Liver (tissue), 9 donors: ENCODE data around the gene ZNF778. TPM values are rescaled to one million over a fixed set of nuclear protein-coding genes. Genes with fewer than 3 reads are reported as not detected.

Experiments used
- DNase-seq: peaks from one replicate; pipeline ENCODE4 v3.0.0-alpha.2; 2017; ENCODE audit warnings: low spot score
- H3K27ac ChIP-seq, 2 donors: one replicate each; pipeline ENCODE4 v1.7.0; 2013; ENCODE audit warnings: inconsistent platforms in 2 of 2, low read length in 2 of 2, control low read depth in 1 of 2, low read depth in 1 of 2, mild to moderate bottlenecking in 1 of 2
- H3K27me3 ChIP-seq, 4 donors: one replicate each; pipeline versions ENCODE4 v1.6.1 to v1.7.0; 2013; ENCODE audit warnings: low read length in 3 of 4, inconsistent platforms in 1 of 4, mild to moderate bottlenecking in 1 of 4, moderate library complexity in 1 of 4; ENCODE audit not compliant: control insufficient read depth in 4 of 4, insufficient read depth in 4 of 4
- H3K36me3 ChIP-seq, 4 donors: one replicate each; pipeline versions ENCODE4 v1.6.1 to v1.7.0; 2013; ENCODE audit warnings: low read length in 3 of 4, mild to moderate bottlenecking in 3 of 4, low read depth in 1 of 4, moderate library complexity in 1 of 4; ENCODE audit not compliant: control insufficient read depth in 4 of 4, insufficient read depth in 3 of 4
- H3K4me1 ChIP-seq, 4 donors: one replicate each; pipeline versions ENCODE4 v1.6.1 to v1.7.0; 2013; ENCODE audit warnings: low read length in 3 of 4, mild to moderate bottlenecking in 3 of 4, moderate library complexity in 1 of 4; ENCODE audit not compliant: control insufficient read depth in 4 of 4, insufficient read depth in 4 of 4
- H3K4me3 ChIP-seq, 3 donors: one replicate each; pipeline versions ENCODE4 v1.6.1 to v1.7.0; 2013; ENCODE audit warnings: low read length in 3 of 3, control low read depth in 1 of 3, low read depth in 1 of 3, mild to moderate bottlenecking in 1 of 3
- H3K9ac ChIP-seq, 2 donors: one replicate each; pipeline ENCODE4 v1.7.0; 2013; ENCODE audit warnings: low read length in 2 of 2, mild to moderate bottlenecking in 2 of 2, moderate library complexity in 2 of 2, control low read depth in 1 of 2, low read depth in 1 of 2
- H3K9me3 ChIP-seq, 4 donors: one replicate each; pipeline versions ENCODE4 v1.6.1 to v1.7.0; 2013; ENCODE audit warnings: low read length in 3 of 4; ENCODE audit not compliant: control insufficient read depth in 4 of 4
- ATF3 ChIP-seq: IDR thresholded peaks from 2 replicates; pipeline ENCODE4 v1.6.1; 2016; ENCODE audit warnings: antibody characterized with exemption
- EGR1 ChIP-seq, 2 donors: IDR thresholded peaks; 2 replicates each; pipeline ENCODE4 v1.6.1; 2016 to 2018; ENCODE audit warnings: antibody characterized with exemption in 2 of 2, low read depth in 2 of 2
- FOXA1 ChIP-seq: IDR thresholded peaks from 2 replicates; pipeline ENCODE4 v1.6.1; 2016; ENCODE audit warnings: antibody characterized with exemption
- FOXA2 ChIP-seq: IDR thresholded peaks from 2 replicates; pipeline ENCODE4 v1.6.1; 2016; ENCODE audit warnings: antibody characterized with exemption
- GABPA ChIP-seq, 2 donors: IDR thresholded peaks in 1 of 2; conservative IDR thresholded peaks in 1 of 2; 2 replicates each; pipeline ENCODE4 v1.6.1; 2016; ENCODE audit warnings: antibody characterized with exemption in 2 of 2, mild to moderate bottlenecking in 1 of 2, moderate library complexity in 1 of 2
- HNF4G ChIP-seq: IDR thresholded peaks from 2 replicates; pipeline ENCODE4 v1.6.1; 2016; ENCODE audit warnings: antibody characterized with exemption
- MAX ChIP-seq: IDR thresholded peaks from 2 replicates; pipeline ENCODE4 v1.6.1; 2016; ENCODE audit warnings: antibody characterized with exemption
- RAD21 ChIP-seq, 2 donors: IDR thresholded peaks; 2 replicates each; pipeline ENCODE4 v1.6.1; 2016; ENCODE audit warnings: antibody characterized with exemption in 2 of 2, mild to moderate bottlenecking in 2 of 2
- RXRA ChIP-seq, 2 donors: IDR thresholded peaks; 2 replicates each; pipeline ENCODE4 v1.6.1; 2017 to 2018; ENCODE audit warnings: antibody characterized with exemption in 2 of 2, mild to moderate bottlenecking in 1 of 2
- SP1 ChIP-seq: IDR thresholded peaks from 2 replicates; pipeline ENCODE4 v1.6.1; 2018; ENCODE audit warnings: antibody characterized with exemption, mild to moderate bottlenecking
- ZBTB33 ChIP-seq: IDR thresholded peaks from 2 replicates; pipeline ENCODE4 v1.6.1; 2016; ENCODE audit warnings: antibody characterized with exemption
- WGBS: extraction: QIAGEN DNeasy Blood & Tissue Kit; methylation state at CpG from one replicate; pipeline ENCODE4 v1.1.7; 2013; 5-methylcytosine and 5-hydroxymethylcytosine counted together
- polyA plus RNA-seq, 2 donors: library from polyadenylated mRNA; stranded (reverse) in 1 of 2; unstranded in 1 of 2; fragments of 200-250 nt in 1 of 2; fragments of >200 nt in 1 of 2; fragmentation: Nextera tagmentation in 1 of 2; extraction: Ambion mirVana in 1 of 2; gene quantifications; one replicate each; pipeline versions ENCODE4 v1.2.1 to v1.2.3, GENCODE V29; 2013 to 2015
- total RNA-seq, 2 donors: library from RNA; depleted of rRNA; stranded (reverse); fragments of >200 nt; gene quantifications; one replicate each; pipeline ENCODE4 v1.2.3, GENCODE V29; 2014
- TF ChIP-seq, protein P1 (sequence below): fragments of 150-350 bp; IDR thresholded peaks from 2 replicates; pipeline ENCODE4 v1.5.1; 2017; ENCODE audit warnings: improper control_type of control experiment, low read depth, low read length; ENCODE audit not compliant: missing input control
- TF ChIP-seq, protein P2 (sequence below): IDR thresholded peaks from 2 replicates; pipeline ENCODE4 v1.6.1; 2016; ENCODE audit warnings: antibody characterized with exemption, mild to moderate bottlenecking
- donor health status: healthy.
- donor health status: healthy.
- donor health status: healthy.
- donor health status: healthy.
- donor health status: healthy.

Gene ZNF778
- total and polyA plus RNA-seq, 4 donors: 0.75 to 9.2 (median 4.2) TPM

DNA sequence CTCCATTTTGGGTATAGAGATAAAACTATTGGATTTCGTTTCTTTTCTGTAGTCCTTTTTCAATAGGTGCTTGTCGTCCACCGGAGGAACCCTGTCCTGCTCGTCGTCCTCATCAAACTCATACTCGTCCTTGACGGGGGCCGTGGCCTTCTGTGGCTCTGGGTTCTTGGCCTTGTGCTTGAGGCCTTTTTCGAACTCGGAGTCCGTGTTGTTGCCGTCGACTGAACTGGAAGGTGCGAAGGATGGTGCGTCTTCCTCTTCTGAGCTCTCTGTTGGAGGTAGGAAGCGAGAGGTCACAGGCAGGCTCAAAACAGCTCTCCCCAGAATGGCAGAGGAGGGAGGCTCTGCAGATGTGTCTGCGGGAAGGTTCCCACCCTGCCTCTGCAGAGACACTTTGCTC, 67.9 kb downstream of the ZNF778 start:
- TF ChIP-seq RAD21 (IDR thresholded peaks at IDR 0.05) (no peak), FOXA2 (no peak), ATF3 (no peak), MAX (no peak), EGR1 (IDR thresholded peaks at IDR 0.05; ENCODE audit: low read depth in 2 of 2) (no peak), RXRA (IDR thresholded peaks at IDR 0.05) (no peak), ZBTB33 (no peak)
- TF ChIP-seq, protein P1, sequence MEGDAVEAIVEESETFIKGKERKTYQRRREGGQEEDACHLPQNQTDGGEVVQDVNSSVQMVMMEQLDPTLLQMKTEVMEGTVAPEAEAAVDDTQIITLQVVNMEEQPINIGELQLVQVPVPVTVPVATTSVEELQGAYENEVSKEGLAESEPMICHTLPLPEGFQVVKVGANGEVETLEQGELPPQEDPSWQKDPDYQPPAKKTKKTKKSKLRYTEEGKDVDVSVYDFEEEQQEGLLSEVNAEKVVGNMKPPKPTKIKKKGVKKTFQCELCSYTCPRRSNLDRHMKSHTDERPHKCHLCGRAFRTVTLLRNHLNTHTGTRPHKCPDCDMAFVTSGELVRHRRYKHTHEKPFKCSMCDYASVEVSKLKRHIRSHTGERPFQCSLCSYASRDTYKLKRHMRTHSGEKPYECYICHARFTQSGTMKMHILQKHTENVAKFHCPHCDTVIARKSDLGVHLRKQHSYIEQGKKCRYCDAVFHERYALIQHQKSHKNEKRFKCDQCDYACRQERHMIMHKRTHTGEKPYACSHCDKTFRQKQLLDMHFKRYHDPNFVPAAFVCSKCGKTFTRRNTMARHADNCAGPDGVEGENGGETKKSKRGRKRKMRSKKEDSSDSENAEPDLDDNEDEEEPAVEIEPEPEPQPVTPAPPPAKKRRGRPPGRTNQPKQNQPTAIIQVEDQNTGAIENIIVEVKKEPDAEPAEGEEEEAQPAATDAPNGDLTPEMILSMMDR: no peak
- Histone ChIP-seq H3K36me3 (peaks cover 23 to 80% (median 42%) of the 10 kb centered on the region in 4 donors), H3K9me3 (no peaks in the 10 kb centered on the region), H3K27ac (no peak overlapping the region), H3K9ac (no peak overlapping the region), H3K4me1 (no peaks in the 10 kb centered on the region), H3K4me3 (no peak overlapping the region), H3K27me3 (no peaks in the 10 kb centered on the region)
- no peak for DNase-seq
- WGBS: 95% methylated on average over 17 of the region's 17 CpGs

GRCh38 chr16:89286096-89286495, 68.6 kb downstream of the ZNF778 start:
- Histone ChIP-seq H3K4me3 (no peak overlapping the region), H3K9ac (no peak overlapping the region), H3K27ac (no peak overlapping the region), H3K9me3 (no peaks in the 10 kb centered on the region), H3K36me3 (peaks cover 23 to 78% (median 42%) of the 10 kb centered on the region in 4 donors), H3K4me1 (no peaks in the 10 kb centered on the region), H3K27me3 (no peaks in the 10 kb centered on the region)
- TF ChIP-seq FOXA1: no peak
- TF ChIP-seq MAX: no peak
- TF ChIP-seq, protein P2, sequence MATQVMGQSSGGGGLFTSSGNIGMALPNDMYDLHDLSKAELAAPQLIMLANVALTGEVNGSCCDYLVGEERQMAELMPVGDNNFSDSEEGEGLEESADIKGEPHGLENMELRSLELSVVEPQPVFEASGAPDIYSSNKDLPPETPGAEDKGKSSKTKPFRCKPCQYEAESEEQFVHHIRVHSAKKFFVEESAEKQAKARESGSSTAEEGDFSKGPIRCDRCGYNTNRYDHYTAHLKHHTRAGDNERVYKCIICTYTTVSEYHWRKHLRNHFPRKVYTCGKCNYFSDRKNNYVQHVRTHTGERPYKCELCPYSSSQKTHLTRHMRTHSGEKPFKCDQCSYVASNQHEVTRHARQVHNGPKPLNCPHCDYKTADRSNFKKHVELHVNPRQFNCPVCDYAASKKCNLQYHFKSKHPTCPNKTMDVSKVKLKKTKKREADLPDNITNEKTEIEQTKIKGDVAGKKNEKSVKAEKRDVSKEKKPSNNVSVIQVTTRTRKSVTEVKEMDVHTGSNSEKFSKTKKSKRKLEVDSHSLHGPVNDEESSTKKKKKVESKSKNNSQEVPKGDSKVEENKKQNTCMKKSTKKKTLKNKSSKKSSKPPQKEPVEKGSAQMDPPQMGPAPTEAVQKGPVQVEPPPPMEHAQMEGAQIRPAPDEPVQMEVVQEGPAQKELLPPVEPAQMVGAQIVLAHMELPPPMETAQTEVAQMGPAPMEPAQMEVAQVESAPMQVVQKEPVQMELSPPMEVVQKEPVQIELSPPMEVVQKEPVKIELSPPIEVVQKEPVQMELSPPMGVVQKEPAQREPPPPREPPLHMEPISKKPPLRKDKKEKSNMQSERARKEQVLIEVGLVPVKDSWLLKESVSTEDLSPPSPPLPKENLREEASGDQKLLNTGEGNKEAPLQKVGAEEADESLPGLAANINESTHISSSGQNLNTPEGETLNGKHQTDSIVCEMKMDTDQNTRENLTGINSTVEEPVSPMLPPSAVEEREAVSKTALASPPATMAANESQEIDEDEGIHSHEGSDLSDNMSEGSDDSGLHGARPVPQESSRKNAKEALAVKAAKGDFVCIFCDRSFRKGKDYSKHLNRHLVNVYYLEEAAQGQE: no peak
- no peak for TF ChIP-seq FOXA2
- no peak for TF ChIP-seq SP1
- TF ChIP-seq HNF4G: no peak
- TF ChIP-seq ATF3: no peak
- TF ChIP-seq GABPA (IDR thresholded peaks at IDR 0.05 in 1 of 2, conservative IDR thresholded peaks at IDR 0.05 in 1 of 2): no peak
- DNase-seq: no peak
- WGBS: 93% methylated on average over 25 of the region's 25 CpGs

Other genes with a start within 250 kb of the ZNF778 start
- gene CBFA2T3, start 240.5 kb upstream of the ZNF778 start, total RNA-seq: 1 to 10 TPM; 1.4 to 3.4 TPM
- gene CBFA2T3, start 240.5 kb upstream of the ZNF778 start, polyA plus RNA-seq: 1 to 10 TPM; 2.8 to 4.5 TPM
- gene ACSF3, start 123.9 kb upstream of the ZNF778 start, total RNA-seq: 10 to 100 TPM; 15.3 to 19.9 TPM
- 10 to 100 TPM; 17.6 to 27.3 TPM for gene ACSF3, start 123.9 kb upstream of the ZNF778 start, polyA plus RNA-seq
- gene CDH15, start 46.0 kb upstream of the ZNF778 start, total RNA-seq: not detected
- under 1 TPM in 1 of 2 donors, not detected in 1; 0.12 TPM for gene CDH15, start 46.0 kb upstream of the ZNF778 start, polyA plus RNA-seq
- gene SLC22A31, start 17.2 kb upstream of the ZNF778 start, total RNA-seq: under 1 TPM in 1 of 2 donors, not detected in 1; 0.50 TPM
- gene SLC22A31, start 17.2 kb upstream of the ZNF778 start, polyA plus RNA-seq: under 1 TPM; 0.15 to 0.48 TPM